Measurements from ENCODE around the gene CCDC63.

The CCDC63 gene

DNA sequence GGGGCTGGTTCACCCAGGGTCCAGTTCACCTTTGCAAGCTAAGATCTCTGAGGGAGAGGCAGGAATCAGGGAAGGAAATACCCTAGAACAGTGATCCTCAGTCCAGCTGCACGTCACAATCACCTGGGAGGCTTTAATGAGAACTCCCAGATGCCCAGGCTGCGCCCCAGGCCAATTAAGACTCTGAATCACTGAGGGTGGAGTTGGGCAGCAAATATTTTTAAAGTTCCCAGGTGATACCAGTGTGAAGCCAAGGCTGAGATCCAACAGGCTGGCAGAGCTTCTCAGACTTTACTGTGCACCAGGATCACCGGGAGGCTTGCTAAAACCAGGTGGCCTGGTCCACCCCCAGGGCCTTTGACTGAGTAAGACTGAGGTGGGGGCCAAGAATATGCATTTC is 49.8 kb downstream of the CCDC63 start:
- TF ChIP-seq, protein P1, sequence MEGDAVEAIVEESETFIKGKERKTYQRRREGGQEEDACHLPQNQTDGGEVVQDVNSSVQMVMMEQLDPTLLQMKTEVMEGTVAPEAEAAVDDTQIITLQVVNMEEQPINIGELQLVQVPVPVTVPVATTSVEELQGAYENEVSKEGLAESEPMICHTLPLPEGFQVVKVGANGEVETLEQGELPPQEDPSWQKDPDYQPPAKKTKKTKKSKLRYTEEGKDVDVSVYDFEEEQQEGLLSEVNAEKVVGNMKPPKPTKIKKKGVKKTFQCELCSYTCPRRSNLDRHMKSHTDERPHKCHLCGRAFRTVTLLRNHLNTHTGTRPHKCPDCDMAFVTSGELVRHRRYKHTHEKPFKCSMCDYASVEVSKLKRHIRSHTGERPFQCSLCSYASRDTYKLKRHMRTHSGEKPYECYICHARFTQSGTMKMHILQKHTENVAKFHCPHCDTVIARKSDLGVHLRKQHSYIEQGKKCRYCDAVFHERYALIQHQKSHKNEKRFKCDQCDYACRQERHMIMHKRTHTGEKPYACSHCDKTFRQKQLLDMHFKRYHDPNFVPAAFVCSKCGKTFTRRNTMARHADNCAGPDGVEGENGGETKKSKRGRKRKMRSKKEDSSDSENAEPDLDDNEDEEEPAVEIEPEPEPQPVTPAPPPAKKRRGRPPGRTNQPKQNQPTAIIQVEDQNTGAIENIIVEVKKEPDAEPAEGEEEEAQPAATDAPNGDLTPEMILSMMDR (conservative IDR thresholded peaks at IDR 0.05), result no peak
- no peak for TF ChIP-seq ZFX (IDR thresholded peaks at IDR 0.05)
- no peak overlapping the region for H3K27ac ChIP-seq

DNA sequence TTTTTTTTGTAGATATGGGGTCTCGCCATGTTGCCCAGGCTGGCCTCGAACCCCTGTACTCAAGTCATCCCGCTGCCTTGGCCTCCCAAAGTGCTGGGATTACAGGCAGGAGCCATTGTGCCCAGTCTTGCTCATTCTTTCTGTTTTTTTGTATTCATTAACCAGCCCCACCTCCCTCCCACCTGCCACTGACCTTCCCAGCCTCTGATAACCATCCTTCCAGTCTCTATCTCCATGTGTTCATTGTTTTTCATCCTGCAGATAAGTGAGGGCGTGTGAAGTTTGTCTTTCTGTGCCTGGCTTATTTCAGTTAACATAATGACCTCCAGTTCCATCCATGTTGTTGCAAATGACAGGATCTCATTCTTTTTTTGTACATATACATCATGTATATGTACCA is 54.6 kb downstream of the CCDC63 start:
- TF ChIP-seq ZFX (IDR thresholded peaks at IDR 0.05), result no peak
- TF ChIP-seq, protein P1 (conservative IDR thresholded peaks at IDR 0.05), result no peak
- no peak overlapping the region for H3K27ac ChIP-seq

DNA sequence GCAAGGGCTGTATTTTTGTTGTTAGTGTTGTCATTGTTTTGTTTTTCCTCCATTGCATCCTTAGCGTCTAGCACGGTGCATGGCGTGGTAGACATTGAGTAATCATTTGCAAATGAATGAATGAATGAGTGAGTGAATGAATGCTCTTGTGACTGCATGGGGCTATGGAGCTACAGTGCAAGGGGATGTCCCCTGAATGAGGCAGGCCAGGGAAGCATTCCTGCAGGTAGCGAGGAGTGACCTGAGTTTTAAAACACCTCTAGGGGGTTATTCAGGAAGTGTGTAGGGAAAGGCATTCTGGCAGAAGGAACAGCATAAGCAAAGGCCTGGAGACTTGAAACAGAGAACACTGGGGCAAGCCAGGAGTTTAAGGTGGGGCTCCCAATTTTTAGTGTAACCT is 56.7 kb downstream of the CCDC63 start:
- TF ChIP-seq, protein P1 (conservative IDR thresholded peaks at IDR 0.05), result no peak
- TF ChIP-seq ZFX (IDR thresholded peaks at IDR 0.05), result no peak
- no peak overlapping the region for H3K27ac ChIP-seq

DNA sequence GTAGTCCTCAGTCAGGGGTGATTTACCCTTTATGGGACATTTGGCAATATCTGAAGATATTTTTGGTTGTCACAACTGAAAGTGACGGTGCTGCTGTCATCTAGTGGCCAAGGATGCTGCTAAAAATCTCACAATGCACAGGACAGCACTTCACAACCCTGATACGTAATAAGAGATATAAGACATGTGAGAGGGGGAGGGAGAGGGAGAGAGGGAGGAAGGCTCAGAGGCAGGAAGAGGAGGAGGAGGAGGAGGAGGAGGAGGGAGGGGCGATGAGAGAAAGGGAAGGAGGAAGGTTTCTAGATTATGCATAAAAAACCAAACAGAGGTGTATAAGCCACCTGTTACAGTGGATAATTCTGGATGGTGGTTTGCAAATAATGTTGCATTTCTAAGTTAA is 59.3 kb downstream of the CCDC63 start:
- TF ChIP-seq, protein P1 (conservative IDR thresholded peaks at IDR 0.05), result no peak
- TF ChIP-seq ZFX (IDR thresholded peaks at IDR 0.05), result no peak
- no peak overlapping the region for H3K27ac ChIP-seq

DNA sequence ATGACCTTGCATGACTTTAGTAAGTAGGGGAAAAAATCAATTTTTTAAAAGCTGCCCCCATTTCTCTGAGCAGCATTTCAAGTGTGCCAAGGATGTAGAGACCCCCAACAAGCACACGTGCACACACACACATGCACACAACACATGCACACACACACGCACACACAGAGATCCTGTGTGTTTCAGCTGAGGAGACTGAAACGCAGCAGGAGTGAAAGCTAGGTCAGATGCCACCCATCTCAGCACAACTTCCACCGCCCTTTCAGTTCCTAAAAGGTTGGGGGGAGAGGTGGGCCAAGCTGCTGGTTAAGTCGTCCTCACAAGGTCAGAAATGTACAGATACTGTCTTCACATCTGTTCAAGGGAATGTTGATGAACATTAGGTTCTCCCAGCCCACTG is 59.7 kb downstream of the CCDC63 start:
- TF ChIP-seq, protein P1 (conservative IDR thresholded peaks at IDR 0.05), result no peak
- no peak for TF ChIP-seq ZFX (IDR thresholded peaks at IDR 0.05)
- no peak overlapping the region for H3K27ac ChIP-seq

DNA sequence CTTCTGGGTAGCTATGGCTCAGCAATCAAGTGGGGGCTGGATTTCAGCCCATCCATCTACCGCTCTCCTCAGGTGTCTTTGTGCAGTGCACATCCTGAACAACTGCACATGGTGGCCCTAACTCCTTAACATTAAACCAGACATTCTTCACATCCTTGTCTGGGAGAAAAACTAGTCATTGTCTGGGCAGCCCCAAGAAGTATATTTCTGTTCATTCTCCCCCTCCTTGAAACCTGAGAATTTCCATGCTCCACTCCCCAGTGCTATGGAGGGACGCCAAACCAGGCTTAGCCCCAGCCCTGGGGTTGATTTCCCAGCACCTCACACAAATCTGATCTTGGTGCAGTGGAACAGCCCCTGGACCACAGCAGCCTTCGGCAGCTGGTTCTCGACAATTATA is 60.2 kb downstream of the CCDC63 start:
- TF ChIP-seq, protein P1 (conservative IDR thresholded peaks at IDR 0.05), result no peak
- no peak for TF ChIP-seq ZFX (IDR thresholded peaks at IDR 0.05)
- H3K27ac ChIP-seq, result no peak overlapping the region

DNA sequence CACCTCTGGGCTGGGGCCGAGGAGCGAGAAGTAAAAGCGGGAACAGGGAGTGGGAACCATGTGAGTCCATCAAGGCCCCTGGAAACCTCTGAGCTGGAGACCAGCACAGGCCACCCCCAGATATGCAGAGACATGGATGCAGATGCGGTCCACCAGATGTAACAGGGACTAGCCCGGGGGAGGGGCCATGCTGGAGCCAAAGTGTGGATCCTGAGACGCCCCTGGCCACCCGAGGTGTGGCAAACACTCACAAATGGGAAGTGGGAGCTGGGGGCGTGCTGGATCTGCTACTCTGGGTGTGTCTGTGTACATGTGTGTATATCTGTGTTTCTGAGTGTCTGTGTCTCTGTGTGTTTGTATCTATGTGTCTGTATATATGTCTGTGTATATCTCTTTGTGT is 60.8 kb downstream of the CCDC63 start:
- TF ChIP-seq, protein P1 (conservative IDR thresholded peaks at IDR 0.05), result no peak
- no peak for TF ChIP-seq ZFX (IDR thresholded peaks at IDR 0.05)
- no peak overlapping the region for H3K27ac ChIP-seq

All from C4-2B (cell line).